Measurements from ENCODE around the gene S100A4.
A peak's percentile ranks its signal among the peaks of the same experiment; 100 is the strongest.
"Not testable (repeated sequence)": the region's sequence is repeated elsewhere in the genome, so short reads cannot be mapped to it uniquely, and the experiment has no call there.

Gene S100A4

DNA sequence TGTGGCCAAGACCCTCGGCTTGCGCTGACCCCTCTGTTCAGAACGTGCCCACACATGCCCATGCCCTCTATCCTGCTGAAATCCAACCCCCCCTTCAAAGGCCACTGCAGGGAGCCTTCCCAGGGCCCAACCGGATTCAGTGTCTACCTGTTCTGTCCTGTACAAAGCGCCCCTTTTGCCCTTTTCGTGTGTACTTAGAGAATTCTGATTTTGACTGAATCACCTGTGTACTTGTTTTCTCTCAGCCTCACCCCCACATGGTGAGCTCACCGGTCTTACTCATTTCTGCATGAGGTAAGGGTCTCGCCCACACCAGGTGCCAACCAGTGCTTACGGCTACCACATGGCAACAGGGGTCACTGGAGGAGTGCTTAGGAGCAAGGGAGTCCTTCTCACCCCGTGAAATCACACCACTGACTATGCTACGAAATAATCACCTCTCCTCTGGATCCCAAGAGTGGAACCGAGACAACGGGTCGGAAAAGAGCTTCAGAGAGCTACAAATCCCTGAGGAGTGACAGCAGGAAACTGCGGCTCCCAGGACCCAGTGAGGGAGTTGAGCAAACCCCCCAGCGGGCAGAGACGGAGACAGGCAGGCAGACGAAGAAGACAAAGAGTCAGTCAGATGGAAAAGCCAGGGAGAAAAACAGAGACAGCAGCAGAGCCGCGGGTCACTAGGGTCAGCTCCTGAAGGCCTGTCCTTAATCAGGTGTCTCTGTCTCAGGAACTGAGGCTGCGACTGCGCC, 22.2 kb upstream of the S100A4 start:
- DNase-seq (ENCODE audit: low read depth in 2 of 2): peak in 1 of 2 donors; percentile 31

DNA sequence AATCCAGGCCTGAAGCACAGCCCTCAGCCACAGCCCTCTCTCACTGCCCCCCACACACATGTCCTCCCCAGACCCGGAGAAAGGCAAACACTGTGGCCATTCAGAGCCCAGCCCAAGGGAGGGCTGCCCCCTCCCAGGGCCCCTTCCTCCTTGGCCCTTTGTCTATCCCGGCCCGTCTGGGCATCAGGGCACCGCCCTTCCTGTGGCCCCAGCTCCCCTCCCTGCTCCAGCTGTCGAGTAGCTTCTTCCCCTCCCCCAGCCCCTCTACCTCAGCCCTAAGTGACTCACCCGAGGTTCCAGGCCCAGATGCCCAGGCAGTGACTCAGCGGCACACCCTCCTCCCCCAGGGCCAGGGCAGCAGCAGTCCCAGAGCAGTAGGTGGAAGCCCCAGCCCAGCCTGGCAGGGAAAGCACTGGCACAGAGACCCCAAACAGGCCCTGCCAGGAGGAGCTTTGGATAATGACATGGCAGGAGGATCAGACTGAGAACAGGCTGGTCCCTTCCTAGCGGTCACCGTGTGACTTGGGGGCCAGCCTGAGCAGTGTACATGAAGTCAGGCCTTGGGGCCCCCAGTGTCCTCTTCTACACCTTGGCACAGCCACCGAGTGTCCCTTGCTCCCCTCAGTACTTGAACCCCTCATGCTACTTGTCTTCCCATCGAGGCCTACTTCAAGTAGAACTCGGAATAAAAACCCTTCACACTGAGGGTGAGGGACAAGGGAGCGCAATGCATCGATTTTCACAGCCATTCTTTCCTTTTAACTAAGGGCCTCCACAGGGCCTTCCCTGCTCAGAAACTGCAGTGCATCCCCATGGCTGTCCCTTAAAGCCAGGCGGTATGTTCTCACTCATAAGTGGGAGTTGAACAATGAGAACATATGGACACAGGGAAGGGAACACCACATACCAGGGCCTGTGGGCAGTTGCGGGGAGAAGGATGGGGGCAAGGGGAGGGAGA, 21.1 kb upstream of the S100A4 start:
- DNase-seq (ENCODE audit: low read depth in 2 of 2): peak; percentile 81 to 83

DNA sequence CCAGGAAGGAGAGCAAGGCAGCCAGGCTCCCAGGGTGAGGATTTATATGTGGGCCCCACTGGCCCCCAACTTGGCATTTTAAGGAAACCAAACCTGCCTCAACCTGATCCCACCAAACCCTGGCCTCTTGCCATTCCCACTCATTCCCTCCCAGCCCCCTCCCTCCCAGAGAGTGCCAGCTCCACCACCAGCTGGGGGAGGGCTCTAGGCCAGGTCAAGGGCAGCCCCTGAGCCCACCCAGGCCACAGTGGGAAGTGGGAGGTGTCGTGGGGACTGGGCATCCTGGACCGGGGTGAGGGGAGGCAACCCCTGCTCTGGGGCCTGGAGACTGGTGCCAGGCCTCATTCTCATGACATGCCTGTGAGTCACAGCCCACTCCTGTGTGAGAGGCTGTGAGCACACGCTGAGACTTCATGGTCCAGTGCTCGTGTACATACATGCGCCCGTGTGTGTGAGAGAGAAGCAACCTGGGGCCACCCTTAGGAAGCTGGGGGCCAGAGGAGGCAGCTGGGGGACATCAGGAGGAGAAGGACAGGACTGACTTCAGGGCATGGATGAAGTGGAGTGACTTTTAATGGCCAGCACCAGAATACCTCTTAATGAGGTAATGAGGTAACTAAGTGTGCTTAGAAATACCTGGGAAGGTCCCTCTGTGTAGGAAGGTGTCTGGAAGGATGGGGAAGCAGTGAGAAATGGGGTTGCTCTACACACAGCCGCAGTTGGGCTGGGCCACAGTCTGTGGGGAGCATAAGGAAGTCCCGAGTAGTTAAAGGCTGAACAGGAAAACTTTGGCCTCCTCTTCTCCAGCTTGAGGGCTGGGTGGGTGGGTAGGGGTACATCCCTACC, 20.1 kb upstream of the S100A4 start, which contains the start of gene S100A2:
TSS of gene S100A2 (minus strand) at position 316 of the 846 bp plus-strand sequence. CDS start 1,967 bp downstream, outside the sequence.
- peak in 1 of 2 donors; percentile 39 for DNase-seq (ENCODE audit: low read depth in 2 of 2)

DNA sequence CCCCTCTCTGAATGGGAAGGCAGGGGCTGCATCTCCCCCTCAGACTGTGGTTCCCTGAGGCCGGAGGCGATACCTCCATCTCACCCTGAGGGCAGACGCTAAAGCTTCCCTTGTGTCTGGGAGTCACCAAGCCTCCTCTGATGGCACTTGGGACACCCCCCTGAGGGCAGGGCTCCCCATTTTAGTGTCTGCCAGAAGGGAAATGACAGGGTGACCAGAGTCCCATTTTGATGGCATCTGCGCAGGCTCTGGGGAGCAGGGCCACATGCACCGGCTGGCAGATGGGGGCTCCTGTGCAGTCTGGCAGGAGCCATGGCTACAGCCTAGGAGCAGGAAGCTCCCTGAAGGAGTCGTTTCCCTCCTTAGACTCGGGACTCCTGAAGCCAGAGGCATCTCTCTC, 18.4 kb upstream of the S100A4 start:
- DNase-seq (ENCODE audit: low read depth in 2 of 2): no peak

DNA sequence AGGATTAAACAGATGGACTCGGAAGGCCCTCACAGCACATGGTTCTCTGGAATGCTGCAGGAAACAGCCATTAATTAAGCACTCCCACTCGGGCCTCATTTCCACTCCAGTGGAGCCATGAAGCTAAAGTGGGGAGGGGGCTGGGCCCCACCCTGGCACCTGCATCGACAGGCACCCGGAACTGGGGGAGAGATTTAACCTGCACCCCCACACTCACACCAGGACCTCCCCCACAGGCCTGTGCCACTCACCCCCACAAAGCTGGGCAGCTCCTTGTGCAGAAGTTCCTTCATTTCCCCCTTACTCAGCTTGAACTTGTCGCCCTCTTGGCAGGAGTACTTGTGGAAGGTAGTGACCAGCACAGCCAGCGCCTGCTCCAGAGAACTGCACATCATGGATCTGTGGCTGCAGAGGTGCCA, 17.9 kb upstream of the S100A4 start:
- no peak for DNase-seq (ENCODE audit: low read depth in 2 of 2)

DNA sequence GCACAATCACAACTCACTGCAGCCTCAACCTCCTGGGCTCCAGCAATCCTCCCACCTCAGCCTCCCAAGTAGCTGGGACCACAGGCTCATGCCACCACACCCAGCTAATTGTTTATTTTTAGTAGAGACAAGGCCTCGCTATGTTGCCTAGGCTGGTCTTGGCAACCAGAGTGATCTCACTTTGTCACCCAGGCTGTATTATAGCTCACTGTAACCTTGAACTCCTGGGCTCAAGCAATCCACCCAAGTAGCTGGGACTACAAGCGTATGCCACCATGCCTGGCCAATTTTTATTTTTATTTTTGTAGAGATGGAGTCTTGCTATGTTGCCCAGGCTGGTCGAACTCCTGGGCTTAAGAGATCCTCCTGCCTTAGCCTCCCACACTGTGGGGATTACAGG, 16.4 kb upstream of the S100A4 start:
- DNase-seq (ENCODE audit: low read depth in 2 of 2): not testable (repeated sequence)

DNA sequence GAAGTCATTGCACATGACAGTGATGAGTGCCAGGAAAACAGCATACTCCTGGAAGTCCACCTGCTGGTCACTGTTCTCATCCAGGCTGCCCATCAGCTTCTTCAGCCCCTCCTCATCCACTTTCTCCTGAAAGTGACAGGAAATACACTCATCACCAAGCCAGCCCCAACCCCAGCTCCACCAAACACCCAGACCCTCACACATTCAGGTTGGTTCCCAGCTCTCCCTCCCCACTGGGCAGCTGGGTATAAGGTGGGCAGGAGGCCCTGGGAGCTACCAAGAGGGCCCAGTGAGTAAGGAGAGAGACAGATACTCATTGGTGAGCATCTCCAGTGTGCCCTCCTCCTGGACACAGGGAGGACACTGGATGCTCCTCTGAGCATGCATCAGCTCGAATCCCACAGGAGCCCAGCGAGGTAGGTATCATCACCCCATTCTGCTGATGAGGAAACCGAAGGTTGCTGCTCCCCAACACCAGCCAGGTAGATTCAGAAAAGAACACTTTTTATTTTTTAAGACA, 15.9 kb upstream of the S100A4 start:
- DNase-seq (ENCODE audit: low read depth in 2 of 2): no peak

DNA sequence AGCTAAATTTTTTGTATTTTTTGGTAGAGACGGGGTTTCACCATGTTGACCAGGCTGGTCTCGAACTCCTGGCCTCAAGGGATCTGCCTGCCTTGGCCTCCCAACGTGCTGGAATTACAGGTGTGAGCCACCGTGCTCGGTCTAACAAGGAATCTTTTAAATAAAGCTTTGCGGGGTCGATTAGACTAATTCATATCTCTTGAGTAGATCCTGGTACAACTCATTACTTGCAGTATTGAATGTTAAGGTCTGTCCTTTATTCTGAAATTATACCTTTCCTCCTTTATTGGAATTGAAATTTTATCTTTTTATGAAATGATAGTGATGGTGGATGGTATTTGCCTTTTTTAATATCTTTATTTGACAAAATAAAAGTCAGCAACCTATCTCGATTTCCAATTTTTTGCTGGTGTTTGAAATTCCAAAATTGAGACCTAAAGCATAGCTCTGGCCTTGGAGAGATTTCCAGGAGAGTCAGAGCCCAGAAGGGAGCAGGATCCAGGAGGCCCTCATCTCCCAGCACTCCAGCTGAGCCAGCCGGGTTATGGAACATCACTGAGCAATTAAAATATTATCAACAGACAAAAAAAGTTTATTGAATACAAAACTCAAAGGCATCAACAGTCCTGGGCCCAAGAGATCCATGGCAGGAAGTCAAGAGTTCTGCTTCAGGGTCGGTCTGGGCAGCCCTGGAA, 15.3 kb upstream of the S100A4 start:
- DNase-seq (ENCODE audit: low read depth in 2 of 2): no peak

DNA sequence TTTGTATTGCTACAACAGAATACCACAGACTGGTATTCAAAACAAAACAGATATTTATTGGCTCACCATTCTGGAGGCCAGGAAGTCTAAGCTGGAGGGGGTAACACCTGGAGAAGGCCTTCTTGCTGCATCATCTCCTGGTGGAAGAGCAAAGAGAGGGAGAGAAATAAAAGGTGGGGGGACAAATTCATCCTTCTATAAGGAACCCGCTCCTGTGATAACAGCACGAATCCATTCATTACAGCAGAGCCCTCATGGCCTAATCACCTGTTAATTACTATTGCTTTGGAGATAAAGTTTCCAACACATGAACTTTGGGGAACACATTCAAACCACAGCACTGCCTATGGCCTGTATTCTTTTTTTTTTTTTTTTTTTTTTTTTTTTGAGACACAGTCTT, 14.6 kb upstream of the S100A4 start:
- no peak for DNase-seq (ENCODE audit: low read depth in 2 of 2)

DNA sequence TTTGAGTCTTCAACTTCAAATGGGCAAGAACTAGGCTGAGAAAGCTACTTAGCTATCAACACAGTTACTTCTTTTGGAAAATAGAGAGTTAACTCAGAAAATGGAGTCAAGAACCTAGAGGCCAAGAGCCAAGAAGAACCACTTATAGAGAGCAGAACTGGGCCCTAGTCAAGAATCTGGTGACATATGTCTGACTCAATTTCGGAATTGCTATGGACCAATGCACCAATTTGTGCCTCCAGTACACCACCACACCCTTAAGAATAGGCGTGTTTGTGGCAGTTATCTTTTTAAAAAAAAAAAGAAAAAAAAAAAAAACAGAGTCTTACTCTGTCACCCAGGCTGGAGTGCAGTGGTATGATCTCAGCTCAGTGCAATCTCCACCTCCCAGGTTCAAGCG, 12.3 kb upstream of the S100A4 start:
- no peak for DNase-seq (ENCODE audit: low read depth in 2 of 2)

DNA sequence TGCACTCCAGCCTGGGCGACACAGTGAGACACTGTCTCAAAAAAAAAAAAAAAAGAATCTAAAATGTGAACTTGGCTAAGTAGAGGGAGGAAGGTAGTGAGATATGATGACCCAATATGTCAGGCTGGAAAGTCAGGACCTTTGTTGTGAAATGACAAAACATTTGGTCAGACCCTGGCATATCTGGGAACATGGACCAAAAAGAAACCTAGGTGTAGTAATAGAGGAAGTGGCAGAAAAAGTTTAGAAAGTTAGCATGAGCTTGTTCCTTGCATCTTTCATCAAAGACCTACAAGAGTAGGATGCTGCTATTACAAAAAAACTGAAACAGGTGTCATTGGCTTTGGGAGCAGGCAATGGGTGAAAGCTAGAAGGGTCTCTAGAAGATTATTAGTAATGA, 10.7 kb upstream of the S100A4 start:
- no peak for DNase-seq (ENCODE audit: low read depth in 2 of 2)

DNA sequence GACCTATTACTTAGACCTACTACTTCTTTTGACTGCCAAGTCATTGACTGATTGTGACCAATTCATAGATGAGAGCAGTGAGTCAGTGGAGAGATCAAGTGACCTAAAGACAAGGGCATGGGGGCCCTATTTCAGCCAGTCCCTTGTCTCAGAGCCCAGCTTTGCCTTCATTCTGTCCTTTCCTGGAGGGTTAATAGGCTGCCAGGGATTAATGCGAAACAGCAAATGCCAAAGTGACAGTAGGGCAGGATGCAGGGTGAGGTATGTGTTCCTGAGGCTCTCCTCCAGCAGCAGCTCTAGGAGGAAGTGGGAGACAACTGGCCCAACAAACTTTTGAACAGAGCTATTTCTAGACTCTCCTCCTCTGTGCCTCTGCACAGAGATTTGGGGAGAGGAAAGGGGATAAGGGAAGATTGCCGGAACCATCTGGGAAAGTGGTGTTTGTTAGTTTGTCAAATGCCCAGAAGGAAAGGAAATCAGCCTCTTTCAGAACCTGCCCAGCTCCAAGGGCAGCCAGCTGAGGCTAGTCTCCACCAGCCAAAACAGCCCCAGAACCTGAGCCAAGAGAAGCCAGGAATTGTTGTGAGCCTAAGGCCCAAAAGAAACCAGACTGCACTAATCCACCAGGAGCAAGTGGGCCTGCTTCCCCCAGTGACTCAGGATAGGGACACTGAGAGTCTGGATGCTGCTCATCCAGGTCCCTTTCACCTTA, 8.4 kb upstream of the S100A4 start:
- DNase-seq (ENCODE audit: low read depth in 2 of 2): no peak

DNA sequence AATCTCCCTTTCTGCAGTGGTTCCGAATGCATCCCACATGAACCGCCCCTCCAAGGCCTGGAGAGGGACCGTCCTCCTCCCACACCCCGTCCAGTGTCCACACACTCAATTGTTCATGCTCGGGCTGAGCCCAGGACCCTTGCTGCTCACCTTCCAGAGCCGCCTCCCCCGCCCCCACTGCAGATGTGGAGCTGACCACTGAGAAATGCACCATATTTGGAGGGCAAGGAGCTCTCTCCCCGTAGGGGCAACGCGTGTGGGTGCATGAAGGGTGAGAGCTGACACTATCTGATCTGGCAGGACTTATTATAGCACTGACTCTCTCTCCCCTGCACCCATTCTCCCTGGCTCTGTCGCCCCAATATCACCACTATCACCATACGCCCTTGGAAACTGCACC, 7.5 kb upstream of the S100A4 start:
- DNase-seq (ENCODE audit: low read depth in 2 of 2): no peak

DNA sequence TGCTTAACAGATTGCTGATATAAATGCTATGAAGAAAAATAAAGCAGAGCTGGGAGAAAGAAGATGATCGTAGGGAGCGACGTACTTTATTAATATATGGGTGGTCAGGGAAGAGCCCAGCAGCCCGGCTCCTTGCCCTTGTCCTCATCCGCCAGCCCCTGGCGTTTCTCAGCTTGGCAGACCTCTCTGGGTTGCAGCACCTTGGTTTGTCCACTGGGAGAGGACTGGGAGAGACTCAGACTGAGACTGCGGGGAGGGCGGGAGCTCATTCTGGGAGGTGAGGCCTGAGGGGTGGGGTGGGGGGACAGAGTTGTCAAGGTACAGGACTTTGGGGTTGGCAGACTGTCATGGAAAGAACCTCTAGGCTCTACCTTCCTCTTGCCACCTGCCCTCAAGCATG, 6.7 kb upstream of the S100A4 start:
- DNase-seq (ENCODE audit: low read depth in 2 of 2): no peak

DNA sequence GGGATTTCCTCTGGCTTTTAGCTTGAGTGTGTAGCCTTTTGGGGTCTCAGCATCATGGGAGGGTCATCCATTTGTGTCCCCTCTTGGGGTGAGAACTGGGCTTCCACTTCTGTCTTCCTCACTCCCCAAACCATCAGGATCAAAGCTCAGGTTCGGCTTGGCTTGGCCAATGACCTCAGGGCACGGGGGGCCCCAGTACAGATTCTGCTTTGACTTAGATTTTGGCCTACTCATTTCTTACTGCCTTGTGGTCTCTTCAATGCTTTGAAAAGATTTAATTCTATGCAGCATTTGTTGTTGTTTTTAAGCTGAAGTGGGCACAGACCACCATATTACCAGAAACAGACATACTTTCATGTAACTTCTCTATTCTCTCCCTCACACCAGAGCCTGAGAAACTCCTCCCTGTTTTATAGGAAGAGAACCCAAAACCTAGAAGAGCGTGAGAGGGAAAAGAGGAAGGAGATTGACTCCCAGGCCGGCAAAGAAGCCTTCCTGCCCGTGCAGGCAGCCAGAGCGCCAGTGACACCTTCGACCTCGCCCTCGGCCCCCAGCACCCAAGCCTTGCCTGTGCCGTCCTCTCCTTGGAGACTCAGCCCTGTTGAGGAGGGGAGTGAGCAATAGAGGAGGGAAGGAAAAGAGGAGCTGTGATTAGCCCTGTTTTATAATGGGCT, 5.4 kb upstream of the S100A4 start:
- no peak for DNase-seq (ENCODE audit: low read depth in 2 of 2)

DNA sequence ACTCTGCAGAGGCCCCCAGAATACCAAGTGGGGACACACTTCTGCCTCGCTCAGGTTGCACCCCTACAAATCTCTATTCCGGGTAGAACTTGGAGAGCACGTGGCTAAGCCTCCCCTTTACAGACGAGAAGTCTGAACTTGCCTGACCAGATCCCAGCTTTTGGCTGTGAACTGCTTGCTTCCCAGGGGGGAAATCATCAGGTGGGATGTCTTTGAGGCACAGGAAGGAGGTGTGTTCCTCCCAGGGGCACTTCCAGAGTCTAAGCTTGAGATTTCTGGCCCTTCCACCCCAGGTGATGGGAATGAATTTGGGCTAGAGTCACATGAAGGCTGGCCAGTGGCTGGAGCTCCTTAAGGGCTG, 4.8 kb upstream of the S100A4 start:
- DNase-seq (ENCODE audit: low read depth in 2 of 2): no peak

DNA sequence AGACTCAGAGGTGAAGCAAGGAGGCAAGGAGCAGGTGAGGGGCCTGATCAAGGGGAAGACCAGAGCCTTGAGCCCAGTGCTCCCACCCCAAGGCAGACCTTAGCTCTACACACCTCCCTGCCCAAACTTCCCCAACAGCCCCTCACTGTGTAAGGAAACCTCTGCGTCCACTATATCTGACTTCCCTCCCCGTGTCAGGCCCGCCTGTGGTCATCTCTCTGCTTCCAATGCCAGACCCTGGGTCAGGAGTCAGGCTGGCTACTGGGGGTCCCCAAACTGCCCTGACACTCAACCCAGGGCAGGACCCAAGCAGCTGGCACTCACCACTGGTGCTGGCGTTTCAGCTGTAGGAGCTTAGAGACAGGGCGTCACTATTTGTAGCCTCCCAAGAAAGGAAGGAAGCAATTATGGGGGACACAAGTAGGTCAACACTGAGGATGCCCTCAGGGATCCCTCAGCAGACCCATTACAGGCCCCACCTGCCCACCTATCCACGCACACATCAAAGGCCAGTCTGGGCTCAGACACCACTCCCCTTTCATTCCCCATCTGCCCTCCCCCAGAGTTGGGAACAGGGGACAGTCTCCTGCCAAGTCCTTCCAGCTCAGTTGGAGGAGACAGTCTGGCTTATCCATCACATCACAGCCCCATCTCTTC, 4.3 kb upstream of the S100A4 start:
- DNase-seq (ENCODE audit: low read depth in 2 of 2): no peak

DNA sequence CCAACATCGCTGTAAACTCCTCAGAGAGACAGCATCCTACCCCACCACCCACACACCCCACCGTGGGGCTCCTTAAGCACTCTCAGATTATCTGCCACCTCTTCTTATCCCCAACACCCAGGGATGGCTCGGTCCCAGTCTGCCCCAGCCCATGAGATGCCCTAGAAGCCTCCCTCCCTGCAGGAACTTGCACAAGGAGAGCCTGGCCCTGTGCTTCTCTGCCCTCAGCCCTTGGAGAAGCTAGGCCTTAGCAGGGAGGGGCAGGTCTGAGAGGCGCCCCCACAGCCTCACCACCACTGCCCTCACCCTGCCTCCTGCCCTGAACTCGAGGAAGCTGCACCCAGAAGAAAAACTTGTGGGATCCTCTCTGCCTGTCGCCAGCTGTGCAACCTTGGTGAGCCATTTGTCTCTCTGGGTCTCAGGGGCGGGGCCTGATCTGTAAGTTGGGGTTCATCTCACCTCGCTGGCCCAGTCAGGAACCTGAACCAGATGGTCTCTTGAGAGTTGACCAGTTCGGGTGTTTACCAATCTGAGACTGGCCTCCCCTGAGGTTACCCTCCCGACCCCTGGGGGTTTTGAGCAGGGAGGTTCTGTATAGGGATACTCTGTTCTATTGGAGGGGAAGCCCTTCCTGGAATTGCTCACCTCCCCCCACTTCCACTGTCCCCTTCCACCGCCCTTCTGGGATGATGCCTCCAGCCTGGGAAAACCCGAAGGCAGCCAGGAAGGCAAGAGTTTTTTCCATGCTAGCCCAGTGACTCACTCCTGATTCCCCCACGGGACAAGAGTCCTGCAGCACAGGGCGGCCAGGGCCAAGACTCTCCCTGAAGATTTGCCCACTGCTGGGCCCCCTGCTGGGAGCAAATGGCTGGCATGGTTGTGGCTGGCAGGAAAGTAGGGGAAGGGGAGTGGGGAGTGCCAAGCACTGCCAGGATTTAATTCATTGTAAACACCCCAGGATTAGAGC, 3.4 kb upstream of the S100A4 start, which contains the start of gene S100A3:
TSS of gene S100A3 (minus strand) at position 537 of the 967 bp plus-strand sequence. CDS start 773 bp downstream, outside the sequence.
- no peak for DNase-seq (ENCODE audit: low read depth in 2 of 2)

All from activated CD4-positive, alpha-beta T cell treated with anti-CD3 and anti-CD28 coated beads for 24 hours (primary cell).